SK-N-MC (cell line): ENCODE results near the gene SCRN3.
"Not testable (repeated sequence)": the region's sequence is repeated elsewhere in the genome, so short reads cannot be mapped to it uniquely, and the experiment has no call there.

Experiments
- DNase-seq: peaks from one replicate; pipeline ENCODE4 v3.0.0-alpha.2; 2011; ENCODE audit warnings: low read depth, low spot score
- H3K27ac ChIP-seq: fragments of 200-600 bp; sonication (generic); 2 replicates; pipeline ENCODE4 v1.5.1; 2016; ENCODE audit warnings: mixed run types
- H3K36me3 ChIP-seq: fragments of 200-600 bp; sonication (generic); 2 replicates; pipeline ENCODE4 v1.6.1; 2017; ENCODE audit warnings: antibody characterized with exemption, low read length, mixed read lengths; ENCODE audit not compliant: insufficient read depth
- H3K4me3 ChIP-seq: fragments of 200-600 bp; sonication (generic); 2 replicates; pipeline ENCODE4 v1.5.1; 2016
- H3K9ac ChIP-seq: fragments of 200-600 bp; sonication (generic); 2 replicates; pipeline ENCODE4 v1.8.0; 2017; ENCODE audit warnings: mixed run types, mixed read lengths; ENCODE audit not compliant: insufficient read length
- H3K9me3 ChIP-seq: fragments of 200-600 bp; sonication (generic); 2 replicates; pipeline ENCODE4 v1.6.1; 2017; ENCODE audit warnings: low read depth, mild to moderate bottlenecking, antibody characterized with exemption, low read length, moderate library complexity, mixed read lengths
- EZH2 ChIP-seq: fragments of 200-600 bp; sonication (generic); IDR thresholded peaks from one replicate; pipeline ENCODE4 v1.6.1; 2017; ENCODE audit warnings: antibody characterized with exemption
- FOXP2 ChIP-seq: optimal IDR thresholded peaks from 2 replicates; pipeline ENCODE3; 2011; ENCODE audit warnings: mild to moderate bottlenecking, moderate library complexity; ENCODE audit not compliant: insufficient read depth; ENCODE audit errors: extremely low read length, control extremely low read depth
- POLR2AphosphoS5 ChIP-seq: IDR thresholded peaks from 2 replicates; pipeline ENCODE4 v1.6.1; 2012; ENCODE audit warnings: mild to moderate bottlenecking, low read depth, low read length, borderline replicate concordance

Gene SCRN3

DNA sequence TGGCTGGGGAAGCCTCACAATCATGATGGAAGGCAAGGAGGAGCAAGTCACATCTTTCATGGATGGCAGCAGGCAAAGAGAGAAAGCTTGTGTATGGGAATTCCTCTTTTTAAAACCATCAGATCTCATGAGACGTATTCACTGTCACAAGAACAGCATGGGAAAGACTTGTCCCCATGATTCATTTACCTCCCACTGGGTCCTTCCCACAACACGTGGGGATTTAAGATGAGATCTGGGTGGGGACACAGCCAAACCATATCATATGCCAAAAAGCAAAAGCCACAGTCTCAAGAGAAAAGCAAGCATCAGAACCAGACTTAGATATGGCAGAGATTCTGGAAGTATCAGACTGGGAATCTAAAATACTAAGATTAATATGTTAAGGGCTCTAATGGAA is 30.0 kb upstream of the SCRN3 start:
- H3K9ac ChIP-seq: no peak overlapping the region
- no peak overlapping the region for H3K4me3 ChIP-seq
- H3K27ac ChIP-seq: no peak overlapping the region
- H3K9me3 ChIP-seq: no peaks in the 10 kb centered on the region
- TF ChIP-seq EZH2 (no peak), FOXP2 (no peak), POLR2AphosphoS5 (no peak)
- H3K36me3 ChIP-seq: peaks cover 29% of the 10 kb centered on the region; the same call in 1 of the 2 replicates
- DNase-seq: no peak

DNA sequence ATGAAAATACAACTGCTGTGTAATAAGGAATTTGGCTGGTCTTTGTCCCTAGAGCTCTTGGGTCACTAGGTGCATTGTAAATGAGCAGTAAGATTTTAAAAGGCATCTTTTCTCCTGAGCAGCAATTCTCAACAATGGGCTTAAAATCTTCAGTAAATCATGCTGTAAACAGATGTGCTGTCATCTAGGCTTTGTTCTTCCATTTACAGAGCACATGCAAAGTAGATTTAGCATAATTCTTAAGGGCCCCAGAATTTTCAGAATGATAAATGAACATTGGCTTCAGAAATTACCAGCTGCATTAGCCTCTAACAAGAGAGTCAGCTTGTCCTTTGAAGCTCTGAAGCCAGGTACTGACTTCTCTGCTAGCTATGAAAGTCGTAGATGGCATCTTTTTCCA is 26.8 kb upstream of the SCRN3 start:
- TF ChIP-seq EZH2 (no peak), POLR2AphosphoS5 (no peak), FOXP2 (no peak)
- no peaks in the 10 kb centered on the region for H3K9me3 ChIP-seq
- H3K9ac ChIP-seq: no peak overlapping the region
- no peak for DNase-seq
- H3K4me3 ChIP-seq: no peak overlapping the region
- H3K27ac ChIP-seq: no peak overlapping the region
- peaks cover 26% of the 10 kb centered on the region; the same call in 1 of the 2 replicates for H3K36me3 ChIP-seq

DNA sequence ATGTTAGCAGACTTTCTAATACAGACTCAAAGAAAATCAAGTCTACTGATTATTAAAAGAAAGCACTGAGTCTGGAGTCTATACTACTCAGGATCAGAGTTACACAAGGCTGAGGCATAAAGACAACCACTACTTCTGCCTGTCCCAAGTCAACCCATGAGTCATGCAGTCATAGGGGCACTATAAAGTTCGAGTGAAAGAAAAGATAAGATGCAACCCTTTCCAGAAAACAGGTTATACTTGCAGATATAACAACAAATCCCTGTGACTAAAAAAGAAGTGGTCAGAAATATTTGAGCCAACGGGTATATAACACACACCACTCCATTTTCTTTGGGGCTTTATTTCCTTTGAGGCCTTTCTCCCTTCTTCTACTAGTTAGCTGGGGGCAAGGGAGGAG is 18.6 kb upstream of the SCRN3 start:
- H3K36me3 ChIP-seq: peaks cover 32% of the 10 kb centered on the region
- H3K9me3 ChIP-seq: no peaks in the 10 kb centered on the region
- DNase-seq: no peak
- TF ChIP-seq EZH2 (no peak), POLR2AphosphoS5 (no peak), FOXP2 (no peak)
- no peak overlapping the region for H3K4me3 ChIP-seq
- no peak overlapping the region for H3K27ac ChIP-seq
- no peak overlapping the region for H3K9ac ChIP-seq

DNA sequence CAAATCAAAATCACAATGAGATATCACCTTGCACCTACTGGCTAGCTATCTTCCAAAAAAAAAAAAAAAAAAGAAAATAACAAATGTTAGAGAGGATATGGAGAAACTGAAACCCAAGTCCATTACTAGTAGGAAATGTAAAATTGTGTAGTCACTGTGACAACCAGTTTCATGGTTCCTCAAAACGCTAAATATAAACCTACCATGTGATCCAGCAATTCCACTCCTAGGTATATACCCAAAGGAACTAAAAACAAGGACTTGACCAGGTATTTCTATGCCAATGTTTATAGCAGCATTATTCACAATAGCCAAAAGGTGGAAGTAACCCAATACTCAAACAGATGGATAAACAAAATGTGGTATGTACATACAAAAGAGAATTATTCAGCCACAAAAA is 11.7 kb upstream of the SCRN3 start:
- Histone ChIP-seq H3K36me3 (peaks cover 37% of the 10 kb centered on the region), H3K4me3 (no peak overlapping the region), H3K9ac (no peak overlapping the region), H3K27ac (no peak overlapping the region), H3K9me3 (no peaks in the 10 kb centered on the region)
- TF ChIP-seq EZH2 (no peak), FOXP2 (no peak), POLR2AphosphoS5 (no peak)
- no peak for DNase-seq

DNA sequence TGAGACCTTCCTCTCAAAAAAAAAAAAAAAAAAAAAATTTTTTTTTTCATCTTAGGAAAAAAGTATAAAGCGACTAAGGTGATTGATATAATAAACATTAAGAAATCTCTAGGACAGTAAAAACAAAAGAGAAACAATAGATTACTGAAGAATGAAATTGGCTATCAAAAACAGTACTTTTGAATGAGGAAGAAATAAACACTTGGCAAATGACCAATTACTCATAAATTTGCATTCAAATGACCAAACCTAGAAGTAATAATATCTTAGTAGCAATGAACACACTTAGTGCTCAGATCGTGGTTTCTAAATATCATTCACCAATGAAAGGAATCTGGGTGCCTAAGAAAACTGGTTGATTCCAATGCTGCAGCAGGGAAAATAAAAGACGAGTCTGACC is 10.3 kb upstream of the SCRN3 start:
- TF ChIP-seq POLR2AphosphoS5 (no peak), EZH2 (no peak), FOXP2 (no peak)
- Histone ChIP-seq H3K9me3 (no peaks in the 10 kb centered on the region), H3K36me3 (peaks cover 29% of the 10 kb centered on the region), H3K9ac (no peak overlapping the region), H3K27ac (no peak overlapping the region), H3K4me3 (no peak overlapping the region)
- DNase-seq: no peak

DNA sequence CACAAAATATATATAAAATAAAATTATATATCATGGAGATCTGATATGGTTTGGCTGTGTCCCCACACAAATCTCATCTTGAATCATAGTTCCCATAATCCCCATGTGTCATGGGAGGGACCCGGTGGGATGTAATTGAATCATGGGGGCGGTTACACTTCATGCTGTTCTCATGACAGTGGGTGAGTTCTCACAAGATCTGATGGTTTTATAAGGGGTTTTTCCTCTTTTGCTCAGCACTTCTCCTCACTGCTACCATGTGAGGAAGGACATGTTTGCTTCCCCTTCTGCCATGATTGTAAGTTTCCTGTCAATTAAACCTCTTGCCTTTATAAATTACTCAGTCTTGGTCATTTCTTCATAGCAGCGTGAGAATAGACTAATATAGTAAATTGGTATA is 6.8 kb upstream of the SCRN3 start:
- not testable (repeated sequence) for H3K9ac ChIP-seq, H3K4me3 ChIP-seq, H3K9me3 ChIP-seq, H3K27ac ChIP-seq, DNase-seq
- H3K36me3 ChIP-seq: peaks cover 29% of the 10 kb centered on the region

DNA sequence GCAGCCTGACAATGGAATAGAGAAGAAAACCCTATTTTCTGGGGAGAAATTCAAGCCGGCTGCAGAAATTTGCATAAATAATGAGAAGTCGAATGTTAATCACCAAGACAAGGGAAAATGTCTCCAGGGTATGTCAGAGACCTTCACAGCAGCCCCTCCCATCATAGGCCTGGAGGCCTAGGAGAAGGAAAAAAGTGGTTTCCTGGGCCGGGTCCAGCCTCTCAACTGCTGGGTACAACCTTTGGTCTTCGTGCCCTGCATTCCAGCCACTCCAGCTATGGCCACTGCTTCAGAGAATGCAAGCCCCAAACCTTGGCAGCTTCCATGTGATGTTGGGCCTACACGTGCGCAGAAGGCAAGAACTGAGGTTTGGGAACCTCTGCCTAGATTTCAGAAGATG is 6.0 kb upstream of the SCRN3 start:
- TF ChIP-seq EZH2 (no peak), FOXP2 (no peak), POLR2AphosphoS5 (no peak)
- DNase-seq: no peak
- Histone ChIP-seq H3K9me3 (no peaks in the 10 kb centered on the region), H3K4me3 (no peak overlapping the region), H3K9ac (no peak overlapping the region), H3K27ac (no peak overlapping the region), H3K36me3 (peaks cover 24% of the 10 kb centered on the region)

DNA sequence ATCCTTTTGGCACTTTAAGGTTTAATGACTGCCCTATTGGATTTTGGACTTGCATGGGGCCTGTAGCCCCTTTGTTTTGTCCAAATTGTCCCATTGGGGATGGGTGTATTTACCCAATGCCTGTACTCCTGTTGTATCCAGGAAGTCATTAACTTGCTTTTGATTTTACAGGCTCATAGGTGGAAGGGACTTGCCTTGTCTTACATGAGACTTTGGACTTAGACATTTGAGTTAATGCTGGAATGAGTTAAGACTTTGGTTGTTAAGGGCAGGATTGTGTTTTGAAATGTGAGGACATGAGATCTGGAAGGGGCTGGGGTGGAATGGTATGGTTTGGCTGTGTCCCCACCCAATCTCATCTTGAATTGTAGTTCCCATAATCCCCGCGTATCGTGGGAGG is 5.2 kb upstream of the SCRN3 start:
- not testable (repeated sequence) for H3K9me3 ChIP-seq, H3K27ac ChIP-seq, H3K9ac ChIP-seq, H3K4me3 ChIP-seq, DNase-seq
- peaks cover 17% of the 10 kb centered on the region for H3K36me3 ChIP-seq

DNA sequence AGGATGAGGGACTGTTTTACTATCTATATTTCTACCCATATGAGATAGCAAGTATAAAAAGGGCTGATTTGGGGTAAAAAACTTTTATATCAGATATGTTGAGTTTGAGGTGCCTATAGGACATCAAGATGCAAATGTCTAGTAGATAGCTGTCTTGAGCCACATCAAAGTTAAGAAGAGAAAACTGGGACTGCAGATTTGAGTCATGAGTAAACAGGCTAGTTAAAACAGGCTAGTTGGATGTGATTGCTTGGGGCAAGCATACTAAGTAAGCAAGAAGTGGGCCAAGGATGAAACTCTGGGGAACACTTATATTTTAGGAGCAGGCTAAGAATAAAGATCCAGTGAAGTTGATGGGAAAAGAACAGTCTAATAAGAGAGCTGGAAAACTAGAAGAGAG is 2.8 kb upstream of the SCRN3 start:
- no peak for DNase-seq
- Histone ChIP-seq H3K27ac (no peak overlapping the region), H3K9me3 (no peaks in the 10 kb centered on the region), H3K9ac (no peak overlapping the region), H3K36me3 (no peaks in the 10 kb centered on the region), H3K4me3 (no peak overlapping the region)
- TF ChIP-seq FOXP2 (no peak), EZH2 (no peak), POLR2AphosphoS5 (no peak)
